H1 (cell line): ENCODE measurements around the gene GLRX5. TPM values are rescaled to one million over a fixed set of nuclear protein-coding genes. Genes with fewer than 3 reads are reported as not detected.

Experiments used
- CTCF ChIA-PET: fragments of 300-600 bp; sonication (Branson Sonifier 250); formaldehyde crosslinking; loops from one replicate; lab custom pipeline; 2021; ENCODE audit not compliant: partially characterized antibody; lab: Charles Lee
- POLR2A ChIA-PET: fragments of 300-600 bp; sonication (Branson Sonifier 250); formaldehyde crosslinking; loops from one replicate; lab custom pipeline; 2021; ENCODE audit warnings: inconsistent platforms; ENCODE audit not compliant: partially characterized antibody; lab: Charles Lee
- DNase-seq, 2 experiments: peaks; one replicate each; pipeline versions ENCODE4 v3.0.0 to v3.0.0-alpha.2; 2010 to 2022; ENCODE audit warnings: low spot score in 2 of 2, low read depth in 1 of 2, mixed read lengths in 1 of 2
- FAIRE-seq: peaks from 2 replicates; lab custom pipeline; 2011; peaks lifted over from hg19 to GRCh38; lab: Jason Lieb, UNC
- H2AFZ ChIP-seq: 2 replicates; pipeline ENCODE4 v1.8.1; 2012; ENCODE audit warnings: low read length, inconsistent platforms
- H2AK5ac ChIP-seq: 2 replicates; pipeline ENCODE4 v1.6.1; 2013; ENCODE audit warnings: low read depth, low read length
- H2BK120ac ChIP-seq: replicated peaks from 2 replicates; pipeline ENCODE3; 2013; ENCODE audit warnings: low read depth, low read length, inconsistent platforms
- H2BK12ac ChIP-seq: 2 replicates; pipeline ENCODE4 v1.6.1; 2013; ENCODE audit warnings: low read depth, low read length
- H2BK15ac ChIP-seq: 2 replicates; pipeline ENCODE4 v1.6.1; 2013; ENCODE audit warnings: low read length
- H2BK20ac ChIP-seq: 2 replicates; pipeline ENCODE4 v1.6.1; 2013; ENCODE audit warnings: low read length
- H2BK5ac ChIP-seq: 2 replicates; pipeline ENCODE4 v1.6.1; 2013; ENCODE audit warnings: low read depth, low read length
- H3K14ac ChIP-seq: 2 replicates; pipeline ENCODE4 v1.6.1; 2013; ENCODE audit warnings: inconsistent platforms; ENCODE audit not compliant: insufficient read length
- H3K18ac ChIP-seq: 2 replicates; pipeline ENCODE4 v1.6.1; 2013; ENCODE audit warnings: low read length; ENCODE audit errors: extremely low read depth
- H3K23ac ChIP-seq: 2 replicates; pipeline ENCODE4 v1.6.1; 2013; ENCODE audit warnings: inconsistent platforms; ENCODE audit not compliant: insufficient read length
- H3K23me2 ChIP-seq: 2 replicates; pipeline ENCODE4 v1.6.1; 2013; ENCODE audit warnings: low read depth, low read length
- H3K27ac ChIP-seq: 2 replicates; pipeline ENCODE4 v1.6.1; 2011; ENCODE audit warnings: low read depth, low read length, inconsistent platforms
- H3K27me3 ChIP-seq, 4 experiments: replicated peaks in 1 of 4; 1 replicate in 1 of 4; 2 replicates in 3 of 4; pipeline versions ENCODE4 v1.6.1 to v1.8.1; 2011 to 2013; ENCODE audit warnings: low read length in 3 of 4, mild to moderate bottlenecking in 3 of 4, inconsistent platforms in 2 of 4, mixed read lengths in 2 of 4, moderate library complexity in 1 of 4; ENCODE audit not compliant: control insufficient read depth in 3 of 4, insufficient read depth in 3 of 4; ENCODE audit errors: extremely low read depth in 1 of 4
- H3K36me3 ChIP-seq, 4 experiments: 2 replicates each; pipeline versions ENCODE4 v1.6.1 to v1.8.1; 2011 to 2013; ENCODE audit warnings: mild to moderate bottlenecking in 4 of 4, low read length in 3 of 4, moderate library complexity in 2 of 4, control low read depth in 1 of 4, inconsistent platforms in 1 of 4; ENCODE audit not compliant: insufficient read depth in 4 of 4, control insufficient read depth in 2 of 4
- H3K4ac ChIP-seq: replicated peaks from 2 replicates; pipeline ENCODE3; 2013; ENCODE audit warnings: low read length, low read depth, mixed read lengths, inconsistent platforms; ENCODE audit not compliant: insufficient read length
- H3K4me1 ChIP-seq, 4 experiments: replicated peaks in 1 of 4; 1 replicate in 1 of 4; 2 replicates in 3 of 4; pipeline versions ENCODE4 v1.6.1 to v1.8.1; 2011 to 2013; ENCODE audit warnings: low read length in 3 of 4, inconsistent platforms in 2 of 4, mixed read lengths in 1 of 4; ENCODE audit not compliant: insufficient read depth in 4 of 4, control insufficient read depth in 3 of 4
- H3K4me2 ChIP-seq, 2 experiments: 2 replicates each; pipeline versions ENCODE4 v1.6.1 to v1.8.1; 2011 to 2013; ENCODE audit warnings: low read depth in 2 of 2, low read length in 2 of 2, control low read depth in 1 of 2, inconsistent platforms in 1 of 2, mild to moderate bottlenecking in 1 of 2; ENCODE audit not compliant: insufficient read depth in 1 of 2
- H3K4me3 ChIP-seq, 4 experiments: fragments of 200-600, 300-600 bp in 1 of 4; sonication (generic), shearing (Covaris generic), sonication (Bioruptor Twin) in 1 of 4; 2 replicates each; pipeline versions ENCODE4 v1.5.1 to v1.8.1; 2011 to 2016; ENCODE audit warnings: low read length in 4 of 4, low read depth in 3 of 4, control low read depth in 2 of 4, inconsistent platforms in 2 of 4, mild to moderate bottlenecking in 2 of 4, mixed read lengths in 1 of 4, moderate library complexity in 1 of 4; ENCODE audit not compliant: insufficient read depth in 2 of 4; ENCODE audit errors: extremely low read depth in 1 of 4
- H3K56ac ChIP-seq: replicated peaks from 2 replicates; pipeline ENCODE3; 2013; ENCODE audit warnings: low read depth, mild to moderate bottlenecking, mixed read lengths, low read length, inconsistent platforms; ENCODE audit not compliant: insufficient read length
- H3K79me1 ChIP-seq: 2 replicates; pipeline ENCODE4 v1.6.1; 2013; ENCODE audit warnings: low read depth, low read length, control low read depth
- H3K79me2 ChIP-seq, 2 experiments: 2 replicates each; pipeline versions ENCODE4 v1.6.1 to v1.8.1; 2012 to 2013; ENCODE audit warnings: low read length in 2 of 2, mild to moderate bottlenecking in 2 of 2, inconsistent platforms in 1 of 2; ENCODE audit not compliant: insufficient read depth in 2 of 2, control insufficient read depth in 1 of 2
- H3K9ac ChIP-seq, 4 experiments: replicated peaks in 1 of 4; 1 replicate in 1 of 4; 2 replicates in 3 of 4; pipeline versions ENCODE4 v1.6.1 to v1.8.1; 2011 to 2013; ENCODE audit warnings: low read depth in 3 of 4, low read length in 3 of 4, control low read depth in 2 of 4, mild to moderate bottlenecking in 2 of 4, moderate library complexity in 2 of 4, inconsistent platforms in 1 of 4; ENCODE audit errors: extremely low read depth in 1 of 4
- H3K9me3 ChIP-seq, 2 experiments: 2 replicates each; pipeline versions ENCODE4 v1.6.1 to v1.8.1; 2012 to 2013; ENCODE audit warnings: mild to moderate bottlenecking in 2 of 2, moderate library complexity in 2 of 2, control low read depth in 1 of 2, inconsistent platforms in 1 of 2, low read depth in 1 of 2, low read length in 1 of 2, mixed read lengths in 1 of 2; ENCODE audit not compliant: insufficient read depth in 2 of 2
- H4K20me1 ChIP-seq, 2 experiments: replicated peaks in 1 of 2; 2 replicates each; pipeline versions ENCODE3 to v1.8.1; 2011 to 2013; ENCODE audit warnings: inconsistent platforms in 2 of 2, low read length in 2 of 2, mild to moderate bottlenecking in 1 of 2; ENCODE audit not compliant: insufficient read depth in 2 of 2, control insufficient read depth in 1 of 2
- H4K5ac ChIP-seq: 2 replicates; pipeline ENCODE4 v1.6.1; 2013; ENCODE audit warnings: low read length, low read depth, mixed read lengths, inconsistent platforms; ENCODE audit not compliant: insufficient read length
- H4K8ac ChIP-seq: 2 replicates; pipeline ENCODE4 v1.8.0; 2013; ENCODE audit warnings: mild to moderate bottlenecking, moderate library complexity, low read length, inconsistent platforms; ENCODE audit not compliant: insufficient read depth; ENCODE audit errors: extremely low read depth
- H4K91ac ChIP-seq: replicated peaks from 2 replicates; pipeline ENCODE3; 2013; ENCODE audit warnings: low read length, mixed read lengths, inconsistent platforms; ENCODE audit not compliant: insufficient read length
- BRCA1 ChIP-seq: IDR thresholded peaks from 2 replicates; pipeline ENCODE4 v1.6.1; 2012; ENCODE audit warnings: low read depth, low read length, improper control_type of control experiment
- CREB1 ChIP-seq: IDR thresholded peaks from 2 replicates; pipeline ENCODE4 v1.6.1; 2012; ENCODE audit warnings: inconsistent platforms
- FOSL1 ChIP-seq: IDR thresholded peaks from 2 replicates; pipeline ENCODE4 v1.6.1; 2011; ENCODE audit warnings: mild to moderate bottlenecking, low read depth, low read length, moderate library complexity; ENCODE audit not compliant: insufficient read depth
- KDM1A ChIP-seq: fragments of 200-600, 300-600 bp; sonication (generic); IDR thresholded peaks from 2 replicates; pipeline ENCODE4 v1.7.1; 2016; ENCODE audit warnings: mild to moderate bottlenecking, low read length, borderline replicate concordance
- MAFK ChIP-seq: IDR thresholded peaks from 2 replicates; pipeline ENCODE4 v1.6.1; 2012; ENCODE audit warnings: low read depth, mild to moderate bottlenecking, improper control_type of control experiment, low read length
- NANOG ChIP-seq: IDR thresholded peaks from 2 replicates; pipeline ENCODE4 v1.6.1; 2011; ENCODE audit warnings: low read length, low read depth, mild to moderate bottlenecking, inconsistent platforms; ENCODE audit not compliant: insufficient read depth, poor library complexity, severe bottlenecking
- POLR2AphosphoS5 ChIP-seq: IDR thresholded peaks from 2 replicates; pipeline ENCODE4 v1.6.1; 2011; ENCODE audit warnings: low read depth, low read length
- SAP30 ChIP-seq: fragments of 300-600 bp; sonication (generic); IDR thresholded peaks from 2 replicates; pipeline ENCODE4 v1.7.1; 2012; ENCODE audit warnings: low read length, moderate library complexity, mild to moderate bottlenecking, inconsistent platforms; ENCODE audit not compliant: insufficient read depth, insufficient replicate concordance
- SIRT6 ChIP-seq: IDR thresholded peaks from one replicate; pipeline ENCODE4 v1.7.1; 2012; ENCODE audit warnings: low read length, inconsistent platforms
- SUZ12 ChIP-seq: fragments of 200-600 bp; sonication (generic); IDR thresholded peaks from 2 replicates; pipeline ENCODE4 v1.6.1; 2012; ENCODE audit warnings: mild to moderate bottlenecking, inconsistent platforms, low read length, moderate library complexity, mixed read lengths
- WGBS, 2 experiments: shearing (Covaris generic) in 1 of 2; methylation state at CpG; one replicate each; pipeline versions ENCODE4 v1.1.6 to v1.1.7; 2013 to 2015; ENCODE audit warnings: low lambda C conversion rate in 2 of 2, mixed read lengths in 2 of 2, inconsistent platforms in 1 of 2, low coverage in 1 of 2, missing lambda C conversion rate in 1 of 2; ENCODE audit not compliant: insufficient replicate concordance in 2 of 2, insufficient coverage in 1 of 2, insufficient read length in 1 of 2; ENCODE audit errors: extremely low coverage in 1 of 2, missing lambda C conversion rate in 1 of 2; 5-methylcytosine and 5-hydroxymethylcytosine counted together
- polyA plus RNA-seq, 7 experiments: library from polyadenylated mRNA; depleted of rRNA in 3 of 7; stranded (reverse) in 5 of 7; unstranded in 2 of 7; fragments of >200 nt in 5 of 7; fragments of 200-250 nt in 2 of 7; gene quantifications; 1 replicate in 5 of 7; 2 replicates in 1 of 7; 4 replicates in 1 of 7; pipeline versions ENCODE4 v1.2.1 to v1.2.3, GENCODE V29; 2011 to 2013; ENCODE audit warnings: missing spikeins in 2 of 7, mixed read lengths in 2 of 7
- total RNA-seq: library from RNA; stranded (reverse); fragmentation: NEBNext Ultra II Directional; extraction: Animal tissue kit (Norgen Biotek cat#: 25700); gene quantifications from 2 replicates; pipeline ENCODE4 v1.2.1, GENCODE V29; 2021

GLRX5 gene
- total and polyA plus RNA-seq, 2 of the 8 experiments (the other 6 are each of a cell fraction or from before 2014, with no cell fraction given): 70.1 to 88.8 TPM

DNA sequence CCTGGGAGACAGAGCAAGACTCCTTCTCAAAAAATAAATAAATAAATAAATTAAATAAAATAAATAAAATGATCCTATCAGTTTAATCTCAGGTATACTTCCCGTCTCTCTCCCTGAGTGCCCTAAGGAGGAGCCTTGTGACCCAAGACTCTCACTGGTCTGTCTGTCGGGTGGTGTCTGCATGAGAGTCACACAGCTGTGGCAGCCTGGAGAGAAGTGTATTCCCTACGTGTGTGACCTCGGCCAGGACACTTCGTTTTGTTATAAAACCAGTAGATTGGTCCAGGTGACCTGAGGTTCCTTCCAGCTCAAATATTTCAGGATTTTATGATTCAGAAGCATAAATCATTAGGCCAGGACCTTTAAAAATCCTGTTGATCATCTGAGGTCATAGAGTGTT, 23.2 kb upstream of the GLRX5 start:
- Histone ChIP-seq H3K9me3 (no peaks in the 10 kb centered on the region), H2BK5ac (no peak overlapping the region), H3K23me2 (peaks cover 5% of the 10 kb centered on the region), H3K4me1 (peaks cover 0 to 16% (median 8%) of the 10 kb centered on the region in 4 experiments; a peak in 5 of 7 replicates), H3K9ac (no peak overlapping the region), H3K14ac (no peak overlapping the region), H3K23ac (no peak overlapping the region), H3K4me3 (no peak overlapping the region), H3K79me2 (no peaks in the 10 kb centered on the region), H2AFZ (no peak overlapping the region), H2BK20ac (no peak overlapping the region), H3K4ac (no peak overlapping the region), H3K27me3 (peaks cover 0 to 20% (median 16%) of the 10 kb centered on the region in 4 experiments; a peak in 6 of 7 replicates), H2BK120ac (no peak overlapping the region), H2AK5ac (no peak overlapping the region), H3K79me1 (no peaks in the 10 kb centered on the region), H3K56ac (no peak overlapping the region), H4K8ac (no peak overlapping the region), H2BK15ac (no peak overlapping the region), H3K18ac (no peak overlapping the region), H3K36me3 (no peaks in the 10 kb centered on the region), H4K91ac (no peak overlapping the region), H3K4me2 (no peak overlapping the region), H4K20me1 (peaks cover 0 to 4% of the 10 kb centered on the region in 2 experiments), H3K27ac (no peak overlapping the region), H4K5ac (no peak overlapping the region), H2BK12ac (no peak overlapping the region)
- ChIA-PET CTCF (interaction anchor here (0.7 to 6.4 kb wide), 4 partner anchors 13 to 69 kb away, joined by 3 to 27 read pairs (median 4); no protein-coding TSS in a partner anchor), POLR2A (no interaction called here)
- no peak for DNase-seq
- no peak for FAIRE-seq
- WGBS, 2 experiments: 90% methylated on average over 5 of the region's 5 CpGs; no CpG with 5 or more reads in 1 of the 2 experiments
- TF ChIP-seq FOSL1 (no peak), SIRT6 (no peak), SAP30 (no peak), CREB1 (no peak), NANOG (no peak), MAFK (no peak), BRCA1 (no peak), POLR2AphosphoS5 (no peak), KDM1A (no peak), SUZ12 (no peak)
